SU-DHL-6 (cell line): ENCODE measurements around the gene E2F6.

ENCODE experiments used
- CTCF ChIP-seq: fragments of 200-600 bp; sonication (generic); IDR thresholded peaks from one replicate; pipeline ENCODE4 v1.5.1; 2017; ENCODE audit warnings: antibody characterized with exemption, mild to moderate bottlenecking, low read length, moderate library complexity; ENCODE audit not compliant: insufficient read depth, poor library complexity, severe bottlenecking
- EZH2phosphoT487 ChIP-seq: fragments of 200-600 bp; sonication (generic), shearing (Covaris generic); conservative IDR thresholded peaks from 2 replicates; pipeline ENCODE4 v1.6.1; 2018; ENCODE audit warnings: mild to moderate bottlenecking, antibody characterized with exemption, low read length, moderate library complexity, mixed read lengths

GRCh38 chr2:11420190-11420589, 45.8 kb downstream of the E2F6 start:
- TF ChIP-seq CTCF (no peak), EZH2phosphoT487 (no peak)
